WTC11 (cell line): ENCODE measurements around the gene POLDIP3.

Experiments
- ATF1 ChIP-seq: sonication (generic); formaldehyde crosslinking; IDR thresholded peaks from 2 replicates; pipeline ENCODE4 v1.8.1; 2023; ENCODE audit warnings: mild to moderate bottlenecking, moderate library complexity, missing genetic modification reagents
- ATF6 ChIP-seq: sonication (generic); formaldehyde crosslinking; IDR thresholded peaks from 2 replicates; pipeline ENCODE4 v1.8.1; 2023; ENCODE audit warnings: mild to moderate bottlenecking, missing genetic modification reagents
- E2F4 ChIP-seq: sonication (generic); formaldehyde crosslinking; IDR thresholded peaks from 2 replicates; pipeline ENCODE4 v1.8.1; 2022; ENCODE audit warnings: low read depth, mild to moderate bottlenecking, moderate library complexity, missing genetic modification reagents, borderline replicate concordance
- ELF4 ChIP-seq: sonication (generic); formaldehyde crosslinking; IDR thresholded peaks from 2 replicates; pipeline ENCODE4 v1.8.1; 2022; ENCODE audit warnings: low read depth, mild to moderate bottlenecking, moderate library complexity, missing genetic modification reagents
- ESRRA ChIP-seq: sonication (generic); formaldehyde crosslinking; IDR thresholded peaks from 2 replicates; pipeline ENCODE4 v1.8.1; 2022; ENCODE audit warnings: mild to moderate bottlenecking, missing genetic modification reagents, borderline replicate concordance
- FOXP1 ChIP-seq: sonication (generic); formaldehyde crosslinking; IDR thresholded peaks from 2 replicates; pipeline ENCODE4 v1.8.0; 2022; ENCODE audit warnings: missing genetic modification reagents, mild to moderate bottlenecking, moderate library complexity, borderline replicate concordance
- TCF7 ChIP-seq: sonication (generic); formaldehyde crosslinking; IDR thresholded peaks from 2 replicates; pipeline ENCODE4 v1.8.0; 2022; ENCODE audit warnings: mild to moderate bottlenecking, low read depth, missing genetic modification reagents, moderate library complexity
- ZNF232 ChIP-seq: sonication (generic); formaldehyde crosslinking; IDR thresholded peaks from 2 replicates; pipeline ENCODE4 v1.8.0; 2022; ENCODE audit warnings: mild to moderate bottlenecking, missing genetic modification reagents
- ZNF416 ChIP-seq: fragments of 250-450 bp; sonication (Bioruptor Pico); IDR thresholded peaks from 2 replicates; pipeline ENCODE4 v1.9.0; 2021; ENCODE audit warnings: mild to moderate bottlenecking, inconsistent platforms
- TF ChIP-seq, protein P1 (sequence below): fragments of 200-600 bp; IDR thresholded peaks from 2 replicates; pipeline ENCODE4 v1.8.0; 2022; ENCODE audit warnings: antibody characterized with exemption
- TF ChIP-seq, protein P2 (sequence below): sonication (generic); formaldehyde crosslinking; IDR thresholded peaks from 2 replicates; pipeline ENCODE4 v1.8.1; 2022; ENCODE audit warnings: low read depth, missing genetic modification reagents, borderline replicate concordance

DNA sequence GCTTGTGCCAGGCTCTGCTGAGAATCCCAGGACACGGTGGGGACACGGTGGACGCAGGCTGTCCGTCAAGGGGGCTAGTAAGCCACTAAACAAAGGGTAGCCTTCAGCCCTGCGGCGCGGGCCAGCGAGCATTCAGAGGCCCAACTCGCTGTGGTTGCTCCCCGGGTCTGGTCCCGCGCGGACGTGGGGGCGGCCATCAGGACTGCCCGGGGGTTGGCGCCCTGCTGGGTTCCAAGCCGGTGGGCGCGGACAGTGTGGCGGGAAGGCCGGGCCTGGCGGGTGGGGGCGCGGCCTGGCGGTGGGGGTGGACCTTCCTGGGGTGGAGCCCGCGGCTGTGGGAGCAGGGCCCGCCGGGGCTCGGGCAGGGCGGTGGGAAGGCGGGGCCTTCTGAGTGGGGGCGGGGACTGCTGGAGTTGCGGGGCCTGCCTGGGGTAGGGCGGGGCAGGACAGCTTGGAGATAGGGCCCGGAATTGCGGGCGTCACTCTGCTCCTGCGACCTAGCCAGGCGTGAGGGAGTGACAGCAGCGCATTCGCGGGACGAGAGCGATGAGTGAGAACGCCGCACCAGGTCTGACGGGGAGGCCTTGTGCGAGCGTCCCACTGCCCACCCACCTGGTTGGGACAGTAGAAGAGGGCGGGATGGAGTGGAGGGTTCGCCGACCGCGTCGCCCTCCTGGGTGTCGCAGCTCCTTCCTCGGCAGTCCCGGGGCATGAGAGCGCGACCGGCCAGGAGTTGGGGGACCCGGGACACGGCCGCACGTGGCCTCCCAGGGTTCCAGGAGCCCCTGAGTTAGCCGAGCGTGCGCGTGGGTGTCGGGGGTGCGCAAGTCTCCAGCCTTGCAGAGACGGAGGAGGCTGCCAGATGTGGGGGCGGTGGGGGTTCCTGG lies 61.0 kb downstream of the POLDIP3 start, which contains the start of gene SERHL2:
- peak; percentile 85 for TF ChIP-seq E2F4
- 0 out of 2 replicates have a peak, but pooled peaks have one; percentile 48 for TF ChIP-seq ZNF232 (CRISPR knock-in tag)
- TF ChIP-seq, protein P1, sequence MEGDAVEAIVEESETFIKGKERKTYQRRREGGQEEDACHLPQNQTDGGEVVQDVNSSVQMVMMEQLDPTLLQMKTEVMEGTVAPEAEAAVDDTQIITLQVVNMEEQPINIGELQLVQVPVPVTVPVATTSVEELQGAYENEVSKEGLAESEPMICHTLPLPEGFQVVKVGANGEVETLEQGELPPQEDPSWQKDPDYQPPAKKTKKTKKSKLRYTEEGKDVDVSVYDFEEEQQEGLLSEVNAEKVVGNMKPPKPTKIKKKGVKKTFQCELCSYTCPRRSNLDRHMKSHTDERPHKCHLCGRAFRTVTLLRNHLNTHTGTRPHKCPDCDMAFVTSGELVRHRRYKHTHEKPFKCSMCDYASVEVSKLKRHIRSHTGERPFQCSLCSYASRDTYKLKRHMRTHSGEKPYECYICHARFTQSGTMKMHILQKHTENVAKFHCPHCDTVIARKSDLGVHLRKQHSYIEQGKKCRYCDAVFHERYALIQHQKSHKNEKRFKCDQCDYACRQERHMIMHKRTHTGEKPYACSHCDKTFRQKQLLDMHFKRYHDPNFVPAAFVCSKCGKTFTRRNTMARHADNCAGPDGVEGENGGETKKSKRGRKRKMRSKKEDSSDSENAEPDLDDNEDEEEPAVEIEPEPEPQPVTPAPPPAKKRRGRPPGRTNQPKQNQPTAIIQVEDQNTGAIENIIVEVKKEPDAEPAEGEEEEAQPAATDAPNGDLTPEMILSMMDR, result no peak
- TF ChIP-seq ESRRA (CRISPR knock-in tag), result peak; percentile 22; the same call in 1 of the 2 replicates
- peak; percentile 59; the same call in 1 of the 2 replicates for TF ChIP-seq TCF7
- no peak for TF ChIP-seq ZNF416 (CRISPR knock-in tag)
- no peak for TF ChIP-seq ELF4
- TF ChIP-seq ATF1 (CRISPR knock-in tag), result no peak; the same call in 1 of the 2 replicates
- no peak for TF ChIP-seq ATF6 (CRISPR knock-in tag)
- TF ChIP-seq, protein P2, sequence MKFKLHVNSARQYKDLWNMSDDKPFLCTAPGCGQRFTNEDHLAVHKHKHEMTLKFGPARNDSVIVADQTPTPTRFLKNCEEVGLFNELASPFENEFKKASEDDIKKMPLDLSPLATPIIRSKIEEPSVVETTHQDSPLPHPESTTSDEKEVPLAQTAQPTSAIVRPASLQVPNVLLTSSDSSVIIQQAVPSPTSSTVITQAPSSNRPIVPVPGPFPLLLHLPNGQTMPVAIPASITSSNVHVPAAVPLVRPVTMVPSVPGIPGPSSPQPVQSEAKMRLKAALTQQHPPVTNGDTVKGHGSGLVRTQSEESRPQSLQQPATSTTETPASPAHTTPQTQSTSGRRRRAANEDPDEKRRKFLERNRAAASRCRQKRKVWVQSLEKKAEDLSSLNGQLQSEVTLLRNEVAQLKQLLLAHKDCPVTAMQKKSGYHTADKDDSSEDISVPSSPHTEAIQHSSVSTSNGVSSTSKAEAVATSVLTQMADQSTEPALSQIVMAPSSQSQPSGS, result no peak
- peak; percentile 90; the same call in 1 of the 2 replicates for TF ChIP-seq FOXP1 (CRISPR knock-in tag)
